SU-DHL-6 (cell line): ENCODE data around the gene TOR2A.
"Not testable (repeated sequence)": the region's sequence is repeated elsewhere in the genome, so short reads cannot be mapped to it uniquely, and the experiment has no call there.

Experiments
- H2AFZ ChIP-seq: fragments of 200-600 bp; sonication (generic); 2 replicates; pipeline ENCODE4 v1.6.1; 2014; ENCODE audit warnings: low read depth, mild to moderate bottlenecking, moderate library complexity, mixed read lengths, antibody characterized with exemption, low read length; ENCODE audit not compliant: severe bottlenecking
- H3F3A ChIP-seq: fragments of 200-600 bp; shearing (Covaris generic); 2 replicates; pipeline ENCODE4 v1.6.0; 2016; ENCODE audit warnings: antibody characterized with exemption, mild to moderate bottlenecking; ENCODE audit not compliant: insufficient read depth
- H3K27ac ChIP-seq: fragments of 200-600 bp; sonication (generic); 2 replicates; pipeline ENCODE4 v1.5.1; 2016; ENCODE audit warnings: low read depth, mild to moderate bottlenecking, low read length, moderate library complexity, mixed read lengths
- H3K27me3 ChIP-seq: fragments of 200-600 bp; sonication (generic), shearing (Covaris generic); 2 replicates; pipeline ENCODE4 v1.6.0; 2014; ENCODE audit warnings: mild to moderate bottlenecking, low read length
- H3K36me3 ChIP-seq: fragments of 200-600 bp; sonication (generic); 2 replicates; pipeline ENCODE4 v1.6.1; 2014; ENCODE audit warnings: mild to moderate bottlenecking, low read length, mixed read lengths
- H3K4me2 ChIP-seq: fragments of 300-600, 200-600 bp; shearing (Covaris generic), sonication (generic); 2 replicates; pipeline ENCODE4 v1.6.0; 2014; ENCODE audit warnings: low read length, low read depth, mild to moderate bottlenecking; ENCODE audit not compliant: poor library complexity, severe bottlenecking
- H3K4me3 ChIP-seq: fragments of 200-600 bp; sonication (generic); 2 replicates; pipeline ENCODE4 v1.5.1; 2014; ENCODE audit warnings: antibody characterized with exemption, low read length, mild to moderate bottlenecking, mixed read lengths; ENCODE audit not compliant: insufficient read depth, poor library complexity, severe bottlenecking
- H3K79me2 ChIP-seq: fragments of 200-600 bp; sonication (generic); 2 replicates; pipeline ENCODE4 v1.6.1; 2014; ENCODE audit warnings: mild to moderate bottlenecking, low read length, moderate library complexity; ENCODE audit not compliant: insufficient read depth
- H3K9ac ChIP-seq: fragments of 200-600 bp; sonication (generic); 2 replicates; pipeline ENCODE4 v1.7.0; 2014; ENCODE audit warnings: mild to moderate bottlenecking, low read length
- H3K9me2 ChIP-seq: fragments of 200-600 bp; sonication (generic); replicated peaks from 2 replicates; pipeline ENCODE4 v1.6.1; 2014; ENCODE audit warnings: low read length; ENCODE audit not compliant: insufficient read depth
- H3K9me3 ChIP-seq: fragments of 200-600 bp; sonication (generic); 2 replicates; pipeline ENCODE4 v1.6.1; 2014; ENCODE audit warnings: low read length, mixed read lengths; ENCODE audit not compliant: insufficient read depth
- H4K20me1 ChIP-seq: fragments of 200-600 bp; sonication (generic); 2 replicates; pipeline ENCODE4 v1.6.1; 2014; ENCODE audit warnings: low read depth, mild to moderate bottlenecking, antibody characterized with exemption, low read length, moderate library complexity, mixed read lengths
- CTCF ChIP-seq: fragments of 200-600 bp; sonication (generic); IDR thresholded peaks from one replicate; pipeline ENCODE4 v1.5.1; 2017; ENCODE audit warnings: antibody characterized with exemption, mild to moderate bottlenecking, low read length, moderate library complexity; ENCODE audit not compliant: insufficient read depth, poor library complexity, severe bottlenecking
- EZH2phosphoT487 ChIP-seq: fragments of 200-600 bp; sonication (generic), shearing (Covaris generic); conservative IDR thresholded peaks from 2 replicates; pipeline ENCODE4 v1.6.1; 2018; ENCODE audit warnings: mild to moderate bottlenecking, antibody characterized with exemption, low read length, moderate library complexity, mixed read lengths

The TOR2A gene

GRCh38 chr9:127734747-127735529 is at the start of gene TOR2A:
TSS of gene TOR2A (minus strand) at chr9:127735294. CDS start at chr9:127735270, 24 bp downstream.
- Histone ChIP-seq H3K9ac (peak within 1 kb of the TSS; percentile 78), H3K27me3 (no peaks in the 10 kb centered on the region), H3K4me3 (peak within 1 kb of the TSS; percentile 80), H3K79me2 (no peaks in the 10 kb centered on the region), H2AFZ (peak within 1 kb of the TSS; percentile 85), H3K9me2 (no peaks in the 10 kb centered on the region), H4K20me1 (no peaks in the 10 kb centered on the region), H3K9me3 (no peaks in the 10 kb centered on the region), H3K4me2 (peak within 1 kb of the TSS; percentile 65), H3K27ac (peak within 1 kb of the TSS; percentile 73), H3K36me3 (no peaks in the 10 kb centered on the region), H3F3A (peaks cover 3% of the 10 kb centered on the region; the same call in 1 of the 2 replicates)
- peak; percentile 92 for TF ChIP-seq CTCF
- no peak for TF ChIP-seq EZH2phosphoT487

- peak overlapping the region; percentile 69 for H3K27ac ChIP-seq
- H3K4me2 ChIP-seq = peak overlapping the region; percentile 16
- no peaks in the 10 kb centered on the region for H3K27me3 ChIP-seq
- peaks cover 13% of the 10 kb centered on the region; the same call in 1 of the 2 replicates for H4K20me1 ChIP-seq
- no peak overlapping the region for H2AFZ ChIP-seq
- no peak overlapping the region for H3K4me3 ChIP-seq
- H3K36me3 ChIP-seq = 0 out of 2 replicates have a peak, but pooled peaks cover 7% of the 10 kb centered on the region
- no peaks in the 10 kb centered on the region for H3K9me2 ChIP-seq
- H3K9me3 ChIP-seq = no peaks in the 10 kb centered on the region
- H3F3A ChIP-seq = peaks cover 32% of the 10 kb centered on the region
- peak overlapping the region; percentile 32 for H3K9ac ChIP-seq
- TF ChIP-seq CTCF = no peak
- no peak for TF ChIP-seq EZH2phosphoT487
- peaks cover 25% of the 10 kb centered on the region for H3K79me2 ChIP-seq
Measured at GRCh38 chr9:127783111-127784008, 48.3 kb upstream of the TOR2A start.

- H3K9ac ChIP-seq = no peak overlapping the region
- H3K27ac ChIP-seq = no peak overlapping the region
- no peaks in the 10 kb centered on the region for H3K9me3 ChIP-seq
- H3K4me2 ChIP-seq = no peak overlapping the region
- no peak overlapping the region for H3K4me3 ChIP-seq
- no peak overlapping the region for H2AFZ ChIP-seq
- H3K36me3 ChIP-seq = 0 out of 2 replicates have a peak, but pooled peaks cover under 1% of the 10 kb centered on the region
- H3F3A ChIP-seq = peaks cover 44% of the 10 kb centered on the region
- peaks cover 18% of the 10 kb centered on the region for H3K79me2 ChIP-seq
- peaks cover 3% of the 10 kb centered on the region; the same call in 1 of the 2 replicates for H4K20me1 ChIP-seq
- H3K27me3 ChIP-seq = no peaks in the 10 kb centered on the region
- TF ChIP-seq EZH2phosphoT487 (no peak), CTCF (no peak)
- H3K9me2 ChIP-seq = no peaks in the 10 kb centered on the region
Measured at GRCh38 chr9:127781806-127782205, 46.7 kb upstream of the TOR2A start.

- peaks cover 48% of the 10 kb centered on the region for H3F3A ChIP-seq
- H4K20me1 ChIP-seq, H3K9me3 ChIP-seq, H3K36me3 ChIP-seq, H3K4me3 ChIP-seq, H3K9me2 ChIP-seq, H3K27me3 ChIP-seq, H3K9ac ChIP-seq, H3K4me2 ChIP-seq, H2AFZ ChIP-seq: not testable (repeated sequence)
- peaks cover 14% of the 10 kb centered on the region for H3K79me2 ChIP-seq
- 0 out of 2 replicates have a peak overlapping the region, but pooled peaks have one; percentile 96 for H3K27ac ChIP-seq
Measured at GRCh38 chr9:127780909-127781308, 45.8 kb upstream of the TOR2A start.
